ENCODE measurements around the gene CENPK. TPM values are rescaled to one million over a fixed set of nuclear protein-coding genes. Genes with fewer than 3 reads are reported as not detected.

The CENPK gene
- total RNA-seq, 2 experiments from 2014 or later = 14.4 to 16.8 TPM

DNA sequence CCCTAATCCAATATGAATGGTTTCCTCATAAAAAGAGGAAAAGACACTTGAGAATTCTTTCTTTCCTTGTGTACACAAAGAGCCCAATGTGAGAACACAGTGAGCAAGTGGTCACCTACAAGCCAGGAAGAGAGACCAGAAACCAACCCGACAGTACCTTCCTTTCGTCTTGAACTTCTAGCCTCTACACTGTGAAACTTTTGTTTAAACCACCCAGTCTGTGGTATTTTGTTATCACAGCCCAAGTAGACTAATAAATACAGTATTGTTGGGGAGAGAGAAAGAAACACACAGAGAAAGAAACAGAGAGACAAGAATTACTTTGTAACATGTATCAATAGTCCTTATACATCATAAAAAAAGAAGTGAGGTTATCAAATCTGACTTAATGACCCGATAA lies 37.2 kb downstream of the CENPK start:
- Mint-ChIP-seq H3K4me1 (ENCODE audit: low read depth) (no peaks in the 10 kb centered on the region), H3K27me3 (no peaks in the 10 kb centered on the region), H3K36me3 (ENCODE audit: low read depth) (peaks cover 44% of the 10 kb centered on the region), H3K9me3 (no peaks in the 10 kb centered on the region), H3K27ac (no peak overlapping the region), H3K4me3 (no peak overlapping the region)
- ChIA-PET POLR2A (no interaction called here), CTCF (interaction anchor here (1.1 kb wide), 1 partner anchor 11 kb away, joined by 3 read pairs; no protein-coding TSS in a partner anchor)
- H3K4me1 ChIP-seq (ENCODE audit: insufficient read depth, low read length) = no peaks in the 10 kb centered on the region
- H3K36me3 ChIP-seq (ENCODE audit: insufficient read depth, low read length) = no peaks in the 10 kb centered on the region
- no peak for DNase-seq
- no peak overlapping the region for H3K4me3 ChIP-seq (ENCODE audit: low read length)
- no peak for ATAC-seq (ENCODE audit: poor library complexity)
- H3K27me3 ChIP-seq (ENCODE audit: control insufficient read depth in 1 of 2, insufficient read depth in 2 of 2, low read length in 2 of 2) = no peaks in the 10 kb centered on the region
- intact Hi-C loops (cut with DNase I, micrococcal nuclease) = no loop called here
- no peak overlapping the region for H3K27ac ChIP-seq (ENCODE audit: low read depth in 1 of 2, low read length in 2 of 2)
- TF ChIP-seq, protein P1, sequence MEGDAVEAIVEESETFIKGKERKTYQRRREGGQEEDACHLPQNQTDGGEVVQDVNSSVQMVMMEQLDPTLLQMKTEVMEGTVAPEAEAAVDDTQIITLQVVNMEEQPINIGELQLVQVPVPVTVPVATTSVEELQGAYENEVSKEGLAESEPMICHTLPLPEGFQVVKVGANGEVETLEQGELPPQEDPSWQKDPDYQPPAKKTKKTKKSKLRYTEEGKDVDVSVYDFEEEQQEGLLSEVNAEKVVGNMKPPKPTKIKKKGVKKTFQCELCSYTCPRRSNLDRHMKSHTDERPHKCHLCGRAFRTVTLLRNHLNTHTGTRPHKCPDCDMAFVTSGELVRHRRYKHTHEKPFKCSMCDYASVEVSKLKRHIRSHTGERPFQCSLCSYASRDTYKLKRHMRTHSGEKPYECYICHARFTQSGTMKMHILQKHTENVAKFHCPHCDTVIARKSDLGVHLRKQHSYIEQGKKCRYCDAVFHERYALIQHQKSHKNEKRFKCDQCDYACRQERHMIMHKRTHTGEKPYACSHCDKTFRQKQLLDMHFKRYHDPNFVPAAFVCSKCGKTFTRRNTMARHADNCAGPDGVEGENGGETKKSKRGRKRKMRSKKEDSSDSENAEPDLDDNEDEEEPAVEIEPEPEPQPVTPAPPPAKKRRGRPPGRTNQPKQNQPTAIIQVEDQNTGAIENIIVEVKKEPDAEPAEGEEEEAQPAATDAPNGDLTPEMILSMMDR (IDR thresholded peaks at IDR 0.05) = no peak
- H3K9me3 ChIP-seq (ENCODE audit: control insufficient read depth in 1 of 2, insufficient read depth in 1 of 2, low read length in 2 of 2) = no peaks in the 10 kb centered on the region

- no peaks in the 10 kb centered on the region for H3K4me1 ChIP-seq (ENCODE audit: insufficient read depth, low read length)
- Mint-ChIP-seq H3K4me3 (no peak overlapping the region), H3K27ac (no peak overlapping the region), H3K36me3 (ENCODE audit: low read depth) (no peaks in the 10 kb centered on the region), H3K4me1 (ENCODE audit: low read depth) (no peaks in the 10 kb centered on the region), H3K27me3 (no peaks in the 10 kb centered on the region), H3K9me3 (no peaks in the 10 kb centered on the region)
- no peak for ATAC-seq (ENCODE audit: poor library complexity)
- intact Hi-C loops (cut with DNase I, micrococcal nuclease) = no loop called here
- H3K27ac ChIP-seq (ENCODE audit: low read depth in 1 of 2, low read length in 2 of 2) = no peak overlapping the region
- ChIA-PET POLR2A (no interaction called here), CTCF (no interaction called here)
- no peaks in the 10 kb centered on the region for H3K9me3 ChIP-seq (ENCODE audit: control insufficient read depth in 1 of 2, insufficient read depth in 1 of 2, low read length in 2 of 2)
- H3K4me3 ChIP-seq (ENCODE audit: low read length) = no peak overlapping the region
- DNase-seq = no peak
- TF ChIP-seq, protein P1 (IDR thresholded peaks at IDR 0.05) = no peak
- H3K27me3 ChIP-seq (ENCODE audit: control insufficient read depth in 1 of 2, insufficient read depth in 2 of 2, low read length in 2 of 2) = no peaks in the 10 kb centered on the region
- H3K36me3 ChIP-seq (ENCODE audit: insufficient read depth, low read length) = no peaks in the 10 kb centered on the region
Measured at GRCh38 chr5:65512170-65512937, 50.6 kb downstream of the CENPK start.

- DNase-seq = no peak
- TF ChIP-seq, protein P1 (IDR thresholded peaks at IDR 0.05) = no peak
- no peak overlapping the region for H3K4me3 ChIP-seq (ENCODE audit: low read length)
- POLR2A ChIA-PET = no interaction called here
- Mint-ChIP-seq H3K4me3 (no peak overlapping the region), H3K27me3 (no peaks in the 10 kb centered on the region), H3K9me3 (no peaks in the 10 kb centered on the region), H3K36me3 (ENCODE audit: low read depth) (no peaks in the 10 kb centered on the region), H3K27ac (no peak overlapping the region), H3K4me1 (ENCODE audit: low read depth) (no peaks in the 10 kb centered on the region)
- CTCF ChIA-PET = no interaction called here
- no peaks in the 10 kb centered on the region for H3K27me3 ChIP-seq (ENCODE audit: control insufficient read depth in 1 of 2, insufficient read depth in 2 of 2, low read length in 2 of 2)
- no peak for ATAC-seq (ENCODE audit: poor library complexity)
- H3K4me1 ChIP-seq (ENCODE audit: insufficient read depth, low read length) = no peaks in the 10 kb centered on the region
- no peak overlapping the region for H3K27ac ChIP-seq (ENCODE audit: low read depth in 1 of 2, low read length in 2 of 2)
- H3K36me3 ChIP-seq (ENCODE audit: insufficient read depth, low read length) = no peaks in the 10 kb centered on the region
- no peaks in the 10 kb centered on the region for H3K9me3 ChIP-seq (ENCODE audit: control insufficient read depth in 1 of 2, insufficient read depth in 1 of 2, low read length in 2 of 2)
- intact Hi-C loops (cut with DNase I, micrococcal nuclease) = no loop called here
Measured at GRCh38 chr5:65508978-65509377, 54.0 kb downstream of the CENPK start.
